ENCODE data around the gene CSNK1A1.

Gene CSNK1A1

GRCh38 chr5:149488645-149489306 is 62.5 kb downstream of the CSNK1A1 start:
- Histone ChIP-seq H2AK5ac (ENCODE audit: low read depth, low read length) (no peak overlapping the region), H3K9me3 (replicated peaks in 1 of 2; ENCODE audit: control insufficient read depth in 2 of 2, insufficient read depth in 1 of 2, low read depth in 1 of 2, low read length in 2 of 2) (no peaks in the 10 kb centered on the region), H2BK12ac (ENCODE audit: low read length) (no peak overlapping the region), H2BK120ac (ENCODE audit: low read depth, low read length) (no peak overlapping the region), H2AFZ (ENCODE audit: low read length) (no peak overlapping the region), H3K27me3 (ENCODE audit: control insufficient read depth in 3 of 3, insufficient read depth in 3 of 3, low read depth in 1 of 3, low read length in 3 of 3) (no peaks in the 10 kb centered on the region), H3K18ac (ENCODE audit: low read length) (no peak overlapping the region), H3K14ac (ENCODE audit: low read length) (no peak overlapping the region), H2BK5ac (ENCODE audit: low read length) (no peak overlapping the region), H3K79me1 (ENCODE audit: low read depth, low read length) (no peaks in the 10 kb centered on the region), H3K36me3 (replicated peaks in 1 of 2; ENCODE audit: control insufficient read depth in 2 of 2, insufficient read depth in 2 of 2, low read length in 2 of 2) (peaks cover 0 to 14% of the 10 kb centered on the region in 2 donors), H3K4ac (ENCODE audit: low read length) (no peak overlapping the region), H3K23ac (ENCODE audit: low read depth, low read length, poor library complexity) (no peak overlapping the region), H3K9ac (ENCODE audit: low read depth, low read length, poor library complexity) (no peak overlapping the region), H4K8ac (ENCODE audit: low read depth, low read length) (no peak overlapping the region), H3K4me2 (ENCODE audit: insufficient read depth, low read length, poor library complexity, severe bottlenecking) (no peak overlapping the region), H3K4me1 (ENCODE audit: control insufficient read depth in 2 of 2, insufficient read depth in 1 of 2, low read depth in 1 of 2, low read length in 2 of 2) (peaks cover 0 to 2% of the 10 kb centered on the region in 2 donors), H2BK15ac (ENCODE audit: low read length) (no peak overlapping the region), H3K4me3 (ENCODE audit: low read length in 2 of 2) (no peak overlapping the region), H4K91ac (ENCODE audit: low read depth, low read length, poor library complexity) (no peak overlapping the region), H3K27ac (replicated peaks; ENCODE audit: low read length) (no peak overlapping the region)
- WGBS, 2 donors (ENCODE audit: extremely low coverage in 2 of 2, insufficient read length in 2 of 2, insufficient replicate concordance in 1 of 2), result no CpG with 5 or more reads among the region's 19 CpGs
- DNase-seq (ENCODE audit: low spot score), result no peak

GRCh38 chr5:149487672-149488071 is 63.6 kb downstream of the CSNK1A1 start:
- Histone ChIP-seq H2AFZ (ENCODE audit: low read length) (no peak overlapping the region), H3K4me3 (ENCODE audit: low read length in 2 of 2) (no peak overlapping the region), H3K9ac (ENCODE audit: low read depth, low read length, poor library complexity) (no peak overlapping the region), H2BK120ac (ENCODE audit: low read depth, low read length) (no peak overlapping the region), H3K4me2 (ENCODE audit: insufficient read depth, low read length, poor library complexity, severe bottlenecking) (no peak overlapping the region), H3K18ac (ENCODE audit: low read length) (no peak overlapping the region), H2BK5ac (ENCODE audit: low read length) (no peak overlapping the region), H3K36me3 (replicated peaks in 1 of 2; ENCODE audit: control insufficient read depth in 2 of 2, insufficient read depth in 2 of 2, low read length in 2 of 2) (peaks cover 0 to 4% of the 10 kb centered on the region in 2 donors), H2BK15ac (ENCODE audit: low read length) (no peak overlapping the region), H3K79me1 (ENCODE audit: low read depth, low read length) (no peaks in the 10 kb centered on the region), H3K14ac (ENCODE audit: low read length) (no peak overlapping the region), H2AK5ac (ENCODE audit: low read depth, low read length) (no peak overlapping the region), H4K8ac (ENCODE audit: low read depth, low read length) (no peak overlapping the region), H3K4me1 (ENCODE audit: control insufficient read depth in 2 of 2, insufficient read depth in 1 of 2, low read depth in 1 of 2, low read length in 2 of 2) (peaks cover 0 to 2% of the 10 kb centered on the region in 2 donors), H3K27me3 (ENCODE audit: control insufficient read depth in 3 of 3, insufficient read depth in 3 of 3, low read depth in 1 of 3, low read length in 3 of 3) (no peaks in the 10 kb centered on the region), H4K91ac (ENCODE audit: low read depth, low read length, poor library complexity) (no peak overlapping the region), H3K4ac (ENCODE audit: low read length) (no peak overlapping the region), H3K23ac (ENCODE audit: low read depth, low read length, poor library complexity) (no peak overlapping the region), H2BK12ac (ENCODE audit: low read length) (no peak overlapping the region), H3K27ac (replicated peaks; ENCODE audit: low read length) (no peak overlapping the region), H3K9me3 (replicated peaks in 1 of 2; ENCODE audit: control insufficient read depth in 2 of 2, insufficient read depth in 1 of 2, low read depth in 1 of 2, low read length in 2 of 2) (no peaks in the 10 kb centered on the region)
- no peak for DNase-seq (ENCODE audit: low spot score)
- no CpG with 5 or more reads among the region's 2 CpGs for WGBS, 2 donors (ENCODE audit: extremely low coverage in 2 of 2, insufficient read length in 2 of 2, insufficient replicate concordance in 1 of 2)

- H2BK120ac ChIP-seq (ENCODE audit: low read depth, low read length), result no peak overlapping the region
- peaks cover 0 to 2% of the 10 kb centered on the region in 2 donors for H3K4me1 ChIP-seq (ENCODE audit: control insufficient read depth in 2 of 2, insufficient read depth in 1 of 2, low read depth in 1 of 2, low read length in 2 of 2)
- H3K14ac ChIP-seq (ENCODE audit: low read length), result no peak overlapping the region
- H3K4me2 ChIP-seq (ENCODE audit: insufficient read depth, low read length, poor library complexity, severe bottlenecking), result no peak overlapping the region
- no peak for DNase-seq (ENCODE audit: low spot score)
- no peak overlapping the region for H3K23ac ChIP-seq (ENCODE audit: low read depth, low read length, poor library complexity)
- no peaks in the 10 kb centered on the region for H3K79me1 ChIP-seq (ENCODE audit: low read depth, low read length)
- H2AK5ac ChIP-seq (ENCODE audit: low read depth, low read length), result no peak overlapping the region
- no peak overlapping the region for H3K9ac ChIP-seq (ENCODE audit: low read depth, low read length, poor library complexity)
- no peak overlapping the region for H3K18ac ChIP-seq (ENCODE audit: low read length)
- no peak overlapping the region for H2BK15ac ChIP-seq (ENCODE audit: low read length)
- no peak overlapping the region for H4K91ac ChIP-seq (ENCODE audit: low read depth, low read length, poor library complexity)
- H3K36me3 ChIP-seq (replicated peaks in 1 of 2; ENCODE audit: control insufficient read depth in 2 of 2, insufficient read depth in 2 of 2, low read length in 2 of 2), result no peaks in the 10 kb centered on the region
- H3K4me3 ChIP-seq (ENCODE audit: low read length in 2 of 2), result no peak overlapping the region
- H2BK12ac ChIP-seq (ENCODE audit: low read length), result no peak overlapping the region
- WGBS, 2 donors (ENCODE audit: extremely low coverage in 2 of 2, insufficient read length in 2 of 2, insufficient replicate concordance in 1 of 2), result no CpG with 5 or more reads among the region's 5 CpGs
- H3K27ac ChIP-seq (replicated peaks; ENCODE audit: low read length), result no peak overlapping the region
- no peak overlapping the region for H2AFZ ChIP-seq (ENCODE audit: low read length)
- H3K9me3 ChIP-seq (replicated peaks in 1 of 2; ENCODE audit: control insufficient read depth in 2 of 2, insufficient read depth in 1 of 2, low read depth in 1 of 2, low read length in 2 of 2), result no peaks in the 10 kb centered on the region
- no peak overlapping the region for H3K4ac ChIP-seq (ENCODE audit: low read length)
- H3K27me3 ChIP-seq (ENCODE audit: control insufficient read depth in 3 of 3, insufficient read depth in 3 of 3, low read depth in 1 of 3, low read length in 3 of 3), result no peaks in the 10 kb centered on the region
- H2BK5ac ChIP-seq (ENCODE audit: low read length), result no peak overlapping the region
- H4K8ac ChIP-seq (ENCODE audit: low read depth, low read length), result no peak overlapping the region
These were observed 64.3 kb downstream of the CSNK1A1 start for GRCh38 chr5:149486726-149487635.

All from neuronal stem cell (in vitro differentiated cells).